ENCODE data around the gene HSF4. TPM values are rescaled to one million over a fixed set of nuclear protein-coding genes. Genes with fewer than 3 reads are reported as not detected.

Gene HSF4
- total RNA-seq, 1 experiment from 2014 or later = 1.2 TPM

- no peak overlapping the region for H2AFZ ChIP-seq (ENCODE audit: low read length)
- peaks cover 88% of the 10 kb centered on the region for H3K27me3 Mint-ChIP-seq (ENCODE audit: low read depth)
- peak; percentile 54 for DNase-seq
These were observed 9.8 kb upstream of the HSF4 start for GRCh38 chr16:67154578-67155294.

More at GRCh38 chr16:67154578-67155294, 9.8 kb upstream of the HSF4 start:
- H2BK15ac ChIP-seq (ENCODE audit: low read depth, low read length) = no peak overlapping the region
- no peak overlapping the region for H2BK120ac ChIP-seq (ENCODE audit: low read depth, low read length, poor library complexity, severe bottlenecking)
- H3K9ac ChIP-seq (ENCODE audit: extremely low read depth, insufficient read length, low read length) = no peak overlapping the region
- peaks cover 71% of the 10 kb centered on the region for H3K27me3 ChIP-seq (ENCODE audit: insufficient read depth, low read length)
- H3T11ph ChIP-seq (ENCODE audit: low read length) = no peak overlapping the region
- TF ChIP-seq CTCF (conservative IDR thresholded peaks at IDR 0.05) = no peak
- Mint-ChIP-seq H3K27ac (no peak overlapping the region), H3K9me3 (peaks cover 0 to 7% of the 10 kb centered on the region in 2 experiments; a peak in 3 of 5 replicates), H3K36me3 (ENCODE audit: insufficient read depth in 1 of 3, low read depth in 3 of 3) (no peaks in the 10 kb centered on the region; a peak in 1 of 7 replicates), H3K4me1 (peaks cover 11 to 20% of the 10 kb centered on the region in 2 experiments), H3K4me3 (peak overlapping the region; percentile 56 to 75)
- H2BK5ac ChIP-seq (ENCODE audit: insufficient read length, low read length) = no peak overlapping the region
- H2BK20ac ChIP-seq (ENCODE audit: low read depth, low read length, poor library complexity, severe bottlenecking) = no peak overlapping the region
- no peak overlapping the region for H3K4ac ChIP-seq (ENCODE audit: low read depth, low read length)
- H3K79me2 ChIP-seq (ENCODE audit: insufficient read depth, low read length) = no peaks in the 10 kb centered on the region
- H4K8ac ChIP-seq (replicated peaks; ENCODE audit: insufficient read length, low read depth, low read length) = no peak overlapping the region
- no peak overlapping the region for H4K91ac ChIP-seq (ENCODE audit: insufficient read length, low read depth, low read length)
- no peaks in the 10 kb centered on the region for H3K9me3 ChIP-seq (ENCODE audit: control insufficient read depth, low read depth, low read length)
- peak overlapping the region; percentile 51 for H3K4me2 ChIP-seq (ENCODE audit: insufficient read depth, insufficient read length, low read length)
- no peak overlapping the region for H3K23ac ChIP-seq (ENCODE audit: insufficient read length, low read depth, low read length)
- no peaks in the 10 kb centered on the region for H3K4me1 ChIP-seq (ENCODE audit: insufficient read depth, low read length)
- no peak overlapping the region for H2AK5ac ChIP-seq (ENCODE audit: insufficient read length, low read length)
- peaks cover 21% of the 10 kb centered on the region for H3K23me2 ChIP-seq (ENCODE audit: insufficient read length, low read depth, low read length, poor library complexity, severe bottlenecking)
- no CpG with 5 or more reads among the region's 61 CpGs for WGBS (ENCODE audit: extremely low coverage, insufficient read length, low lambda C conversion rate)
- no peak overlapping the region for H3K14ac ChIP-seq (ENCODE audit: insufficient read depth, low read length)
- no peak overlapping the region for H3K56ac ChIP-seq (ENCODE audit: insufficient read length, low read depth, low read length)
- H2BK12ac ChIP-seq (ENCODE audit: insufficient read length, low read depth, low read length) = no peak overlapping the region
- no peak overlapping the region for H4K5ac ChIP-seq (ENCODE audit: insufficient read length, low read depth, low read length)
- no peaks in the 10 kb centered on the region for H3K79me1 ChIP-seq (ENCODE audit: insufficient read depth, low read depth, low read length, poor library complexity, severe bottlenecking)
- H3K18ac ChIP-seq (ENCODE audit: insufficient read length, low read depth, low read length) = no peak overlapping the region
- no peaks in the 10 kb centered on the region for H4K20me1 ChIP-seq (ENCODE audit: control insufficient read depth, insufficient read depth, insufficient read length)
- no peak overlapping the region for H3K27ac ChIP-seq (ENCODE audit: insufficient read length, low read depth, low read length)

Measured in H9 (cell line).